ENCODE results near the gene PMM1. TPM values are rescaled to one million over a fixed set of nuclear protein-coding genes. Genes with fewer than 3 reads are reported as not detected.

Gene PMM1
- total RNA-seq, 2 donors from 2014 or later = 13.0 to 22.1 TPM

Other genes starting within 250 kb of the PMM1 start
- 10 to 100 TPM; 14.0 to 24.5 TPM for gene TEF, start 207.9 kb downstream of the PMM1 start, total RNA-seq
- gene TOB2, start 143.0 kb downstream of the PMM1 start, total RNA-seq = 10 to 100 TPM; 57.4 to 63.1 TPM
- 10 to 100 TPM; 22.8 to 28.1 TPM for gene PHF5A, start 121.1 kb downstream of the PMM1 start, total RNA-seq
- gene ACO2, start 120.7 kb downstream of the PMM1 start, total RNA-seq = 100 to 1,000 TPM; 415 to 523 TPM
- 10 to 100 TPM; 25.0 to 34.0 TPM for gene POLR3H, start 45.4 kb downstream of the PMM1 start, total RNA-seq
- gene CSDC2, start 28.8 kb downstream of the PMM1 start, total RNA-seq = 100 to 1,000 TPM; 165 to 217 TPM
- 10 to 100 TPM; 56.5 to 64.0 TPM for gene DESI1, start 31.2 kb upstream of the PMM1 start, total RNA-seq
- 100 to 1,000 TPM; 141 to 169 TPM for gene XRCC6, start 31.5 kb upstream of the PMM1 start, total RNA-seq
- gene SNU13, start 99.0 kb upstream of the PMM1 start, total RNA-seq = 100 to 1,000 TPM; 178 to 226 TPM
- gene MEI1, start 109.7 kb upstream of the PMM1 start, total RNA-seq = 1 to 10 TPM in 1 of 2 donors, under 1 TPM in 1; 0.42 to 1.7 TPM
- gene CCDC134, start 210.8 kb upstream of the PMM1 start, total RNA-seq = 1 to 10 TPM; 4.9 to 5.4 TPM
- 10 to 100 TPM; 58.7 to 84.0 TPM for gene SREBF2, start 243.3 kb upstream of the PMM1 start, total RNA-seq

All from left cardiac atrium (tissue), 2 donors.